NCI-H2081 (cell line): ENCODE data around the gene PEAR1.

ENCODE experiments used
- DNase-seq, 2 experiments: peaks; one replicate each; lab custom pipeline; 2025; lab: John Stamatoyannopoulos, UW

PEAR1 gene

GRCh38 chr1:156893048-156893953 lies at the start of gene PEAR1:
Gene PEAR1, plus strand, starts transcription at chr1:156893718. Its CDS starts 10,209 bp downstream, at chr1:156903927.
- no peak for DNase-seq

GRCh38 chr1:156844102-156844501 lies 49.4 kb upstream of the PEAR1 start:
- no peak for DNase-seq

GRCh38 chr1:156844638-156845037 lies 48.9 kb upstream of the PEAR1 start:
- DNase-seq: no peak

- no peak for DNase-seq
These were observed 48.2 kb upstream of the PEAR1 start for GRCh38 chr1:156845055-156845952.

- no peak for DNase-seq
These were observed 47.5 kb upstream of the PEAR1 start for GRCh38 chr1:156845953-156846545.

- DNase-seq: no peak
These were observed 46.9 kb upstream of the PEAR1 start for GRCh38 chr1:156846643-156847042.

GRCh38 chr1:156847591-156848460 lies 45.7 kb upstream of the PEAR1 start:
- DNase-seq: no peak

- no peak for DNase-seq
These were observed 44.9 kb upstream of the PEAR1 start for GRCh38 chr1:156848461-156849150.

- no peak for DNase-seq
These were observed 44.4 kb upstream of the PEAR1 start for GRCh38 chr1:156849151-156849496.

GRCh38 chr1:156851779-156852417 lies 41.6 kb upstream of the PEAR1 start:
- peak in 1 of 2 experiments; percentile 50 for DNase-seq

- DNase-seq: peak; percentile 91 to 97
These were observed 41.1 kb upstream of the PEAR1 start for GRCh38 chr1:156852418-156852874.

- DNase-seq: no peak
These were observed 39.8 kb upstream of the PEAR1 start for GRCh38 chr1:156853761-156854160.

GRCh38 chr1:156854634-156855033 lies 38.9 kb upstream of the PEAR1 start:
- DNase-seq: no peak

GRCh38 chr1:156856282-156856785 lies 37.2 kb upstream of the PEAR1 start:
- no peak for DNase-seq

- DNase-seq: no peak
These were observed 36.0 kb upstream of the PEAR1 start for GRCh38 chr1:156857532-156857931.

- DNase-seq: no peak
These were observed 35.0 kb upstream of the PEAR1 start for GRCh38 chr1:156858555-156858956.

- no peak for DNase-seq
These were observed 34.5 kb upstream of the PEAR1 start, which contains the start of gene INSRR for GRCh38 chr1:156858959-156859522. Gene INSRR, minus strand, starts transcription at chr1:156859117. Its CDS starts 496 bp downstream, at chr1:156858621.

GRCh38 chr1:156859523-156860112 lies 33.9 kb upstream of the PEAR1 start:
- no peak for DNase-seq

- DNase-seq: peak; percentile 42 to 44
These were observed 33.3 kb upstream of the PEAR1 start for GRCh38 chr1:156860113-156860627.
